Duodenal mucosa (tissue), 2 donors: ENCODE results near the gene INTS3.
"Not testable (repeated sequence)": the region's sequence is repeated elsewhere in the genome, so short reads cannot be mapped to it uniquely, and the experiment has no call there.

ENCODE experiments used
- H3K27ac ChIP-seq: one replicate; pipeline ENCODE4 v1.7.0; 2013; ENCODE audit warnings: low read depth, low read length
- H3K27me3 ChIP-seq, 2 donors: one replicate each; pipeline ENCODE4 v1.7.0; 2013; ENCODE audit warnings: low read length in 2 of 2, control low read depth in 1 of 2; ENCODE audit not compliant: insufficient read depth in 2 of 2, control insufficient read depth in 1 of 2
- H3K36me3 ChIP-seq, 2 donors: one replicate each; pipeline ENCODE4 v1.7.0; 2013; ENCODE audit warnings: low read length in 2 of 2, control low read depth in 1 of 2; ENCODE audit not compliant: insufficient read depth in 2 of 2, control insufficient read depth in 1 of 2
- H3K4me1 ChIP-seq, 2 donors: one replicate each; pipeline ENCODE4 v1.7.0; 2013; ENCODE audit warnings: low read length in 2 of 2, control low read depth in 1 of 2; ENCODE audit not compliant: insufficient read depth in 2 of 2, control insufficient read depth in 1 of 2
- H3K4me3 ChIP-seq, 2 donors: one replicate each; pipeline ENCODE4 v1.7.0; 2013; ENCODE audit warnings: low read length in 2 of 2, low read depth in 1 of 2
- H3K9ac ChIP-seq, 2 donors: one replicate each; pipeline ENCODE4 v1.7.0; 2013; ENCODE audit warnings: low read length in 2 of 2, low read depth in 1 of 2
- H3K9me3 ChIP-seq, 2 donors: one replicate each; pipeline ENCODE4 v1.7.0; 2013; ENCODE audit warnings: low read length in 2 of 2, control low read depth in 1 of 2; ENCODE audit not compliant: control insufficient read depth in 1 of 2

Gene INTS3

DNA sequence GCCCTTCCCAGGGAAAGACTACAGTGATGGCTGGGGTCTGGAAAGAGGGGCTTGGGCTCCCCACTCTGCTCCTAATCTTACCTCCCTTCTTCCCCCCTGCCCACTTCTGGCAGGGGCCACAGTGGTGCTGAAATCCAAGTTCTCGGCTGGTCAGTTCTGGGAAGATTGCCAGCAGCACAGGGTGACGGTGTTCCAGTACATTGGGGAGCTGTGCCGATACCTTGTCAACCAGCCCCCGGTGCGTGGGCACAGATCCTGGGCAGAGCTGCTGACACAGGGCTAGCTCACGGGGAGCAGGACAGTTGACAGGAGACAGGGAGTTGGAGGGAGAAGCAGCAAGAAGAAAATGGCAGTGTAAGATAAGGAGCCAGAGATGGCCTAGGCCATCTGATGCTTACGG is 49.8 kb downstream of the INTS3 start:
- Histone ChIP-seq H3K4me1 (peaks cover 31 to 41% of the 10 kb centered on the region in 2 donors), H3K27ac (no peak overlapping the region), H3K4me3 (no peak overlapping the region), H3K9ac (no peak overlapping the region), H3K27me3 (no peaks in the 10 kb centered on the region), H3K36me3 (peaks cover 0 to 7% of the 10 kb centered on the region in 2 donors), H3K9me3 (no peaks in the 10 kb centered on the region)

DNA sequence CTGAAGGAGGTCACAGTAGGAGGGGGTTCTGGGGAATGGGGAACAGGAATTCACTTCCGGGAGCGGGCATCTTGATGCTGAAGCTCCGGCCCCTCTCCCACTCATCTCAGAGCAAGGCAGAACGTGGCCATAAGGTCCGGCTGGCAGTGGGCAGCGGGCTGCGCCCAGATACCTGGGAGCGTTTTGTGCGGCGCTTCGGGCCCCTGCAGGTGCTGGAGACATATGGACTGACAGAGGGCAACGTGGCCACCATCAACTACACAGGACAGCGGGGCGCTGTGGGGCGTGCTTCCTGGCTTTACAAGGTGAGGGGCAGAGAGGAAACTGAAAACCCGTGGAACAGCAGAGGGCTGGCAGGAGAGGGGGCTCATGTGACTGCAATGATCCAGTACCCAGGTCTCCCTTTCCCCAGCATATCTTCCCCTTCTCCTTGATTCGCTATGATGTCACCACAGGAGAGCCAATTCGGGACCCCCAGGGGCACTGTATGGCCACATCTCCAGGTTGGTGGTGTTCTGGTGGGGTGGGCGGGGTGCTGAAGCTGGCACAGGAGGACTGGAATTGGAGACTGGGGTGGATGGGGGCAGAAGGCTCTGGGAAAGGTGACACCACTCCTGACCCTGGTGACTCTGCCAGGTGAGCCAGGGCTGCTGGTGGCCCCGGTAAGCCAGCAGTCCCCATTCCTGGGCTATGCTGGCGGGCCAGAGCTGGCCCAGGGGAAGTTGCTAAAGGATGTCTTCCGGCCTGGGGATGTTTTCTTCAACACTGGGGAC is 50.4 kb downstream of the INTS3 start:
- H3K4me1 ChIP-seq: peaks cover 31 to 46% of the 10 kb centered on the region in 2 donors
- H3K4me3 ChIP-seq: no peak overlapping the region

DNA sequence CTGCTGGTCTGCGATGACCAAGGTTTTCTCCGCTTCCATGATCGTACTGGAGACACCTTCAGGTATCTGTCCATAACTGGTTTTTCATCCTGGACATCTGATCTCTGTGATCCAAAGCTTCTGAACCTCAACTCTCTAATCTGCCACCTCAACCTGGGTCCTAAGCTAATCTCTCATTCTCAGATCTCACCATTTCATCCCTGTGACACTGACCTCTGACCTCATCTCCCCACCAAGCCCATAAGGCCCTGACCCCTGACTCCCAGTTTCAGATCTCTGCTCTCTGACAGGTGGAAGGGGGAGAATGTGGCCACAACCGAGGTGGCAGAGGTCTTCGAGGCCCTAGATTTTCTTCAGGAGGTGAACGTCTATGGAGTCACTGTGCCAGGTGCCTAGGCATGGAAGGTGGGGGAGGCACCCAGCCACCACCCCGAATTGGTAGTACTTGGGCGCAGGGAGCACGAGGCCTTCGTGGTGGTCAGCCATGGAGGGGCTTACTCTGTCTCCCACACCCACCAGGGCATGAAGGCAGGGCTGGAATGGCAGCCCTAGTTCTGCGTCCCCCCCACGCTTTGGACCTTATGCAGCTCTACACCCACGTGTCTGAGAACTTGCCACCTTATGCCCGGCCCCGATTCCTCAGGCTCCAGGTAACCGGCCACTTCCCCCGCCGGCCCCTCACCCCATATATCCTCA is 51.1 kb downstream of the INTS3 start:
- H3K9ac ChIP-seq: no peak overlapping the region
- H3K27me3 ChIP-seq: no peaks in the 10 kb centered on the region
- peaks cover 34 to 48% of the 10 kb centered on the region in 2 donors for H3K4me1 ChIP-seq
- no peak overlapping the region for H3K4me3 ChIP-seq
- H3K9me3 ChIP-seq: no peaks in the 10 kb centered on the region
- no peak overlapping the region for H3K27ac ChIP-seq
- no peaks in the 10 kb centered on the region for H3K36me3 ChIP-seq

More for the DNA sequence above, 50.4 kb downstream of the INTS3 start:
- Histone ChIP-seq H3K9ac (no peak overlapping the region), H3K36me3 (peaks cover 0 to under 1% of the 10 kb centered on the region in 2 donors), H3K9me3 (no peaks in the 10 kb centered on the region), H3K27ac (no peak overlapping the region), H3K27me3 (no peaks in the 10 kb centered on the region)

DNA sequence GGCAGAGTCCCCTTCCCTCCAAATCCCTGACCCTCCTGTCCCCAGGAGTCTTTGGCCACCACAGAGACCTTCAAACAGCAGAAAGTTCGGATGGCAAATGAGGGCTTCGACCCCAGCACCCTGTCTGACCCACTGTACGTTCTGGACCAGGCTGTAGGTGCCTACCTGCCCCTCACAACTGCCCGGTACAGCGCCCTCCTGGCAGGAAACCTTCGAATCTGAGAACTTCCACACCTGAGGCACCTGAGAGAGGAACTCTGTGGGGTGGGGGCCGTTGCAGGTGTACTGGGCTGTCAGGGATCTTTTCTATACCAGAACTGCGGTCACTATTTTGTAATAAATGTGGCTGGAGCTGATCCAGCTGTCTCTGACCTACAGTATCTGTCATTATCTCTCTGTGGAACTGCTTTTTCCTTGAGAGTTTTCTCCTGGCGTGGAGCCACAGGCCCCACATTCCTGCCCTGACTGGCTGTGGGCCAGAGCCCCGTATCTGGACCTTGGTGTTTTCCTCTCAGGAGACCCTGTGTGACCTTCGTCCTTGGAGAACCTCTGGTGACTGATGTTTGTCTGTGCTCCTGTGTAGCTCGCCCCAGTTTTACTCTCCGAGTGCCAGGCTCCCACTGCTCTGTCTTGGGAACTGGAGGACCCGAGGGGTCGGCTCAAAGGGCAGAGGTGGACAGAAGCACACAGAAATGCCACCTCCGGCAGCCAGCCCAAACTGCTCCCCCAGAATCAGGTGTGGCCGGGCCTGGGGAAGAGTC is 52.1 kb downstream of the INTS3 start:
- Histone ChIP-seq H3K4me1 (peaks cover 28 to 39% of the 10 kb centered on the region in 2 donors), H3K27me3 (no peaks in the 10 kb centered on the region), H3K27ac (no peak overlapping the region), H3K9me3 (no peaks in the 10 kb centered on the region), H3K36me3 (no peaks in the 10 kb centered on the region), H3K9ac (no peak overlapping the region), H3K4me3 (no peak overlapping the region)

DNA sequence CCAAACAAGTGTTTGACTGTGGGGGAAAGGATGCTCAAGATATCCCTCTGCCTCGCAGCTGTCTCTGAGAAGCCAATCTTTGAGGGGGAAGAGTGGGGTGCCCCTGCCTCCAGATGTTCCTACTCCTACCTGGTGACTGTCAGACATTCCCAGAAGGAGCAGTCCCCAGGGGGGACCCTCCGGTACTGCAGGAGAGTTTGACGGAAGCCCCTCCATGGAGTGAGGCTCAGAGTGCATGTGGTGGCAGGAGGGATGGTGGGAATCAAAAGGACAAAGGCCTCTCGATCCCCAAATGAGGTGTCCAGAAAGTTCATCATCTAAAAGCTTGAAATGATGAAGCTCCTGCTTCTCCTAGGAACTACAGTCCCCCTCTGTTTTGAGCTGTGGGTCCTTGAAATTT is 52.7 kb downstream of the INTS3 start:
- Histone ChIP-seq H3K9me3 (no peaks in the 10 kb centered on the region), H3K4me1 (peaks cover 27 to 38% of the 10 kb centered on the region in 2 donors), H3K27me3 (no peaks in the 10 kb centered on the region), H3K27ac (no peak overlapping the region), H3K4me3 (no peak overlapping the region), H3K9ac (no peak overlapping the region), H3K36me3 (no peaks in the 10 kb centered on the region)

DNA sequence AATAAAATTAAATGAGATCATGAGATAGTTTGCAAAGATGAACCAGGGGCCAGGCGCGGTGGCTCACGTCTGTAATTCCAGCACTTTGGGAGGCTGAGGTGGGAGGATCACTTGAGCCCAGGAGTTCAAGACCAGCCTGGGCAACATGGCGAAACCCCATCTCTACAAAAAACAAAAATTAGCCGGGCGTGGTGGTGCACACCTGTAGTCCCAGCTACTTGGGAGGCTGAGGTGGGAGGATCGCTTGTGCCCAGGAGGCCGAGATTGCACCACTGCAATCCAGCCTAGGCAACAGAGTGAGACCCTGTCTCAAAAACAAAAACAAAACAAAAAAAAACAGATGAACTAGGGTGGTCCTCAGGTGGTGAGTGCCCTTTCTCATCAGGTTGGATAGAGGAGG is 54.8 kb downstream of the INTS3 start:
- not testable (repeated sequence) for H3K27me3 ChIP-seq, H3K36me3 ChIP-seq, H3K9me3 ChIP-seq, H3K27ac ChIP-seq
- Histone ChIP-seq H3K4me3 (peak overlapping the region; percentile 78 to 83), H3K4me1 (peaks cover 15 to 26% of the 10 kb centered on the region in 2 donors), H3K9ac (peak overlapping the region; percentile 83 to 90)

DNA sequence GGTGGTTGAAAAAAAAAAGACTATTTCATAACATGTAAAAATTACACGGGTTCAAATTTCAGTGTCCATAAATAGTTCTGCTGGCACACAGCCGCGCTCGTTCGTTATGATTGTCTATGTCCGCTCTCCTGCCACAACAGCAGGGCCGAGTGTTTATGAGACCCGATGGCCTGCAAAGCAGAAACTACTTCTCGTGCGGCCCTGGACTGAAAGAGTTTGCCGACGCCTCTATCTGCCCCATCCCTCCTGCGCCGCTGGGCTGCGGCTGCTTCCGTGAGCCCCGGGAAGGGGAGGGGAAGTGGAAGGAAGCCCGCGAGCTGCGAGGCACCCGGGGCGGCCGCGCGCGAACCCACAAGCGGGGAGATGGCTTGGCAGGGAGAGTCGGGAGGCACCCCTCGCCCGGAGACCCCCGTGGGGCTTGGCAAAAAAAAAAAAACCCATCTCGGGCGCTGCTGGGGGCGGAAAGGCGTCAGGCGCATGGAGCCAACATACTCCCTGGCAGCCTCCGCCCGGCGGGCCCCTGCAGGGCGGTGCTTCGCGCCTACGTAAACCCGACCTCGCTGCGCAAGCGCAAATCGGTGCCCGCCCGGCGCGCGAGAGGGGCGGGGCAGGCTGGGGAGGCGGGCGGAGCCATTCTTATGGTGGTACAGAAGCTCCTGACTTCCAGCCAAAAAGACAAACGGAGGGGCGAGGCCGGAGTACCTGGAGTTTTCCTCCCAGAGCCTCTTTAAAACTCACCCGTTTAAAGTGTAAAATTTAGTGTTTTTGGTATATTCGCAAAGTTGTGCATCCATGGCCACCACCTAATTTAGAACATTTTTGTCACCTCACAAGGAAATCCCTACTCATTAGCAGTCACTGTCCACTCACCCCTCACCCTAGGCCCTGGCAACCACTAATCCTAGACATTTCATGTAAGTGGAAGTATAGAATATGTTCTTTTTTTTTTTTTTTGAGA is 55.7 kb downstream of the INTS3 start:
- peak overlapping the region; percentile 78 to 83 for H3K4me3 ChIP-seq
- H3K27me3 ChIP-seq: no peaks in the 10 kb centered on the region
- H3K4me1 ChIP-seq: peaks cover 15 to 26% of the 10 kb centered on the region in 2 donors
- H3K9me3 ChIP-seq: no peaks in the 10 kb centered on the region
- no peaks in the 10 kb centered on the region for H3K36me3 ChIP-seq
- H3K27ac ChIP-seq: peak overlapping the region; percentile 95
- peak overlapping the region; percentile 83 to 90 for H3K9ac ChIP-seq

DNA sequence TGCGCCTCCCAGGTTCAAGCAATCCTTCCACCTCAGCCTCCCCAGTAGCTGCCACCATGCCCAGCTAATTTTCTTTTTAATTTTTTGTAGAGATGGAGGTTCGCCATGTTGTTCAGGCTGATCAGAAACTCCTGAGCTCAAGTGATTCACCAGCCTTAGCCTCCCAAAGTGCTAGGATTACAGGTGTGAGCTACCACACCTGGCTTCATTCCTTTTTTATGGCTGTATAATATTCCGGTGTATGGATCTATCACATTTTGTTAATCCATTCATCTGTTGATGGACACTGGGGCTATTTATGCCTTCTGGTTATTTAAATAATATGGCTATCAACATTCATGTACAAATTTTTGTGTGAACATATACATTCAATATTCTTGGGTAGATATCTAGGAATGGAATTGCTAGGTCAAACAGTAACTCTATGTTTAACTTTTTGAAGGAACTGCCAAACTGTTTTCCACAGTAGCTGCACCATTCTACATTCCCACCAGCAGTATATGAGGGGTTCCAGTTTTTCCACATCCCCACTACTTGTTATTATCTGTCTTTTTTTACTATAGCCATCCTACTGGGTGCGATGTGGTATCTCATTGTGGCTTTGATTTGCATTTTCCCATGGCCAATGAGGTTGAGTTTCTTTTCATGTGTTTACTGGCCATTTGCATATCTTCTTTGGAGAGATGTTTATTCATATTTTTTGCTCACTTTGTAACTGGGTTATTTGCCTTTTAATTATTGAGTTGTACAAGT is 58.4 kb downstream of the INTS3 start:
- Histone ChIP-seq H3K9ac (no peak overlapping the region), H3K27me3 (no peaks in the 10 kb centered on the region), H3K4me3 (no peak overlapping the region), H3K27ac (no peak overlapping the region), H3K9me3 (no peaks in the 10 kb centered on the region), H3K4me1 (peaks cover 17 to 22% of the 10 kb centered on the region in 2 donors), H3K36me3 (no peaks in the 10 kb centered on the region)

DNA sequence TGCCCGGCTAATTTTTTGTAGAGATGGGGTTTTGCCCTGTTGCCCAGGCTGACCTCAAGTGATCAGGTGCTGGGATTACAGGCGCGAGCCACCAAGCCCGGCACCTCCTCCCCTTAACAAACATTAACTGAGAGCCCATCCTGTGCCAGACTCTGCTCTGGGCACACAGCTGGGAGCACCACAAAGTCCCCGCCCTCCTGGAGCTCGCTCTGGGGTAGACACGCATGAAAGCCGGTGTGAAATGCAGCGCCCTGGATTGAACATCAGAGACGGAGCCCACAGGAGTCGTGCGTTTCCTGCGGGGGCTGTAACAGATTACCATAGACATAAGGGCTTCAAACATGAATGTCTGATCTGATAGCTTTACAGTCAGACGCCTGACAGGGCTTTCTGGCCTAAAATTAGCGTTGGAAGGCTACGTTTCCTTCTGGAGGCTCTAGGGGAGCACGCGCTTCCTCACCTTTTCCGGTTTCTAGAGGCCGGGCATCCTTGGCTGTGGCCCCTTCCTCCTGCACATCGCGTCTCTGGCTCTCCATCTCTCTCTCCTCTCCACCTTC is 61.7 kb downstream of the INTS3 start:
- no peaks in the 10 kb centered on the region for H3K9me3 ChIP-seq
- H3K36me3 ChIP-seq: no peaks in the 10 kb centered on the region
- H3K9ac ChIP-seq: peak overlapping the region; percentile 4 to 55
- H3K27me3 ChIP-seq: no peaks in the 10 kb centered on the region
- H3K27ac ChIP-seq: peak overlapping the region; percentile 83
- peak overlapping the region; percentile 41 to 45 for H3K4me3 ChIP-seq
- peaks cover 15 to 20% of the 10 kb centered on the region in 2 donors for H3K4me1 ChIP-seq
